ENCODE measurements around the gene EIF4A3. TPM values are rescaled to one million over a fixed set of nuclear protein-coding genes. Genes with fewer than 3 reads are reported as not detected.

Gene EIF4A3
- total and polyA plus RNA-seq, 9 of the 15 experiments (the other 6 are each of a cell fraction or from before 2014, with no cell fraction given), result 62.7 to 171 (median 127) TPM

GRCh38 chr17:80109066-80109660, 37.8 kb downstream of the EIF4A3 start:
- no peaks in the 10 kb centered on the region for H3K9me1 ChIP-seq (ENCODE audit: control insufficient read depth, insufficient read depth, low read length)
- in situ Hi-C loops (cut with MboI), result no loop called here
- peaks cover 45 to 81% of the 10 kb centered on the region in 2 experiments for H3K27me3 ChIP-seq (ENCODE audit: control insufficient read depth in 2 of 2, insufficient read depth in 2 of 2, low read length in 2 of 2)
- H3K27ac ChIP-seq (ENCODE audit: extremely low read depth, low read depth, low read length), result no peak overlapping the region
- FAIRE-seq, result no peak
- no peak overlapping the region for H3K4me3 ChIP-seq
- no peak for DNase-seq (ENCODE audit: extremely low read depth in 1 of 4, low spot score in 3 of 4)
- peaks cover 4% of the 10 kb centered on the region; the same call in 1 of the 2 replicates for H4K20me1 ChIP-seq (replicated peaks; ENCODE audit: control insufficient read depth, insufficient read depth, low read length)
- H2AFZ ChIP-seq (ENCODE audit: low read depth, low read length), result no peak overlapping the region
- ATAC-seq, result no peak
- CTCF ChIA-PET (ENCODE audit: low intra/inter-chr PET ratio), result no interaction called here
- H3K36me3 ChIP-seq (ENCODE audit: control insufficient read depth, insufficient read depth, low read length), result no peaks in the 10 kb centered on the region
- POLR2A ChIA-PET, result interaction anchor here (0.9 kb wide), 1 partner anchor 8 kb away, joined by 3 read pairs; the partner anchor contains the start of gene GAA
- intact Hi-C loops (cut with micrococcal nuclease), result loop anchor here (10.0 kb wide), 1 partner anchor 76 kb away; no protein-coding TSS in a partner anchor
- 6% methylated on average over 13 of the region's 13 CpGs for WGBS (ENCODE audit: insufficient coverage, low coverage, missing lambda C conversion rate)
- BruUV-seq (replicated peaks), result no TSS peak
- H3K4me2 ChIP-seq (ENCODE audit: insufficient read depth, low read length), result no peak overlapping the region
- H3K79me2 ChIP-seq (ENCODE audit: control insufficient read depth, insufficient read depth, low read length), result no peaks in the 10 kb centered on the region
- H3K9me3 ChIP-seq (replicated peaks; ENCODE audit: control insufficient read depth, insufficient read depth, low read depth, low read length), result no peaks in the 10 kb centered on the region
- no peak overlapping the region for H3K9ac ChIP-seq (ENCODE audit: insufficient read depth in 1 of 2, low read depth in 2 of 2, low read length in 2 of 2)
- peaks cover 4 to 65% of the 10 kb centered on the region in 2 experiments; a peak in 4 of 5 replicates for H3K4me1 ChIP-seq (replicated peaks in 1 of 2; ENCODE audit: control insufficient read depth in 2 of 2, insufficient read depth in 2 of 2, low read length in 2 of 2)
- TF ChIP-seq IRF1 (CRISPR knock-in tag; IDR thresholded peaks at IDR 0.05; ENCODE audit: borderline replicate concordance), result no peak
- TF ChIP-seq ZNF41 (CRISPR knock-in tag; conservative IDR thresholded peaks at IDR 0.05), result no peak
- no peak for TF ChIP-seq ZNF12 (CRISPR knock-in tag; IDR thresholded peaks at IDR 0.05)
- TF ChIP-seq POLR2G (IDR thresholded peaks at IDR 0.05; ENCODE audit: low read depth, low read length), result no peak
- TF ChIP-seq MYNN (IDR thresholded peaks at IDR 0.05), result no peak
- TF ChIP-seq MYNN (CRISPR knock-in tag; IDR thresholded peaks at IDR 0.05), result no peak
- no peak for TF ChIP-seq MCM7 (IDR thresholded peaks at IDR 0.05)
- no peak for TF ChIP-seq ZBTB49 (CRISPR knock-in tag; IDR thresholded peaks at IDR 0.05; ENCODE audit: borderline replicate concordance)
- no peak for TF ChIP-seq SIRT6 (IDR thresholded peaks at IDR 0.05; ENCODE audit: low read depth, low read length)
- TF ChIP-seq HNRNPL (IDR thresholded peaks at IDR 0.05; ENCODE audit: low read depth, low read length), result no peak
- no peak for TF ChIP-seq REST (IDR thresholded peaks at IDR 0.05; ENCODE audit: borderline replicate concordance)
- TF ChIP-seq REST (CRISPR knock-in tag; IDR thresholded peaks at IDR 0.05; ENCODE audit: low read depth), result no peak
